ENCODE results near the gene APBB2.

The APBB2 gene

DNA sequence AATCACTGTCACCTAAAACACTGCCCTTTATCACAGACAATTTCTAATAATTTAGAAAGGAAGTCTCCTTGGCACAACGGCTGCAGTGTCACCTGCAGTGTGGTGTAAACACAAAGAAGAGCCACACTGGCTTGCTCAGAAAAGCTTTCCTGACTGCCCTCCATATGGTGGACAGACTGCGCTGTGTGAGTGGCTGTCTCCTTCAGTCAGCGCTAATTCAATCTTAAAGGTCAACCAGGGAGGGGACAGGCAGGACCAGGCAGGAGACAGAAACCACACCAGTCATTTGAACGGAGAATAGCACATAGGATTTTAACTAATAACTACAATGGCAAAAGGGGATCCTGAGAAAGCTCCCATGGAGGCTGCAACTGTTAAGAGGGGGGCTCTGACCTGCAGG, 332.5 kb downstream of the APBB2 start:
- TF ChIP-seq CTCF (IDR thresholded peaks at IDR 0.05; ENCODE audit: low read depth, low read length), result no peak
- no peak for TF ChIP-seq MYC (IDR thresholded peaks at IDR 0.05; ENCODE audit: low read depth, low read length)
- no peak for TF ChIP-seq MAX (IDR thresholded peaks at IDR 0.05; ENCODE audit: low read depth, low read length)
- TF ChIP-seq POLR2A (IDR thresholded peaks at IDR 0.05; ENCODE audit: extremely low read depth, insufficient read length), result no peak
- H3K4me3 ChIP-seq (ENCODE audit: low read depth, low read length), result no peak overlapping the region
- no peak for DNase-seq (ENCODE audit: low read depth)

GRCh38 chr4:40881096-40881495, 333.2 kb downstream of the APBB2 start:
- DNase-seq (ENCODE audit: low read depth), result no peak
- TF ChIP-seq POLR2A (IDR thresholded peaks at IDR 0.05; ENCODE audit: extremely low read depth, insufficient read length) (no peak), MAX (IDR thresholded peaks at IDR 0.05; ENCODE audit: low read depth, low read length) (no peak), CTCF (IDR thresholded peaks at IDR 0.05; ENCODE audit: low read depth, low read length) (no peak), MYC (IDR thresholded peaks at IDR 0.05; ENCODE audit: low read depth, low read length) (no peak)
- no peak overlapping the region for H3K4me3 ChIP-seq (ENCODE audit: low read depth, low read length)

DNA sequence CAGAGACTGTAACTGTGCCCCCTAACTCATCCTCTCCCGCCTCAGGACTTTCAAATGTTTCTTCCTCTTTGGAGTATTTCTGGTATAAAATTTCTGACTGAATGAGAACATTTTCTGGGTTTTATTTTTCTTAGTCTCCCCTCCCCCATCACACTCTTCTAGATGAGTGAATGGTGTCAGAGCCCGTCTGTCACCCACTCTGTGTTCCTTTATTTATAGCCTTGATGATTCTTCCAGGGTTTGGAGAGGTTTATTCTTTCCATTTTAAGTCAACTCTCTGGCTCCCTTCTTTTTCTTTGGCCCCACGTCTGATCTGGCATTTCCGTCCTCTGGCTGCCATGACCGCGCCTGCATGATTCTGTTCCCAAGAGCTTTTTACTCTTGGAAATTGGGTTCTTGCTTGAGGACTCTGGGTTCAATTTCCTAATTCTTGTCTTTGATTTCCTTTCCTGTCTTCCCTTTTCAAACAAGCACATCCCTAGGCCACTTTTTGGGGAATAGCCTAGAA, 335.7 kb downstream of the APBB2 start:
- no peak for DNase-seq (ENCODE audit: low read depth)
- H3K4me3 ChIP-seq (ENCODE audit: low read depth, low read length), result no peak overlapping the region
- TF ChIP-seq MAX (IDR thresholded peaks at IDR 0.05; ENCODE audit: low read depth, low read length) (no peak), CTCF (IDR thresholded peaks at IDR 0.05; ENCODE audit: low read depth, low read length) (no peak), MYC (IDR thresholded peaks at IDR 0.05; ENCODE audit: low read depth, low read length) (no peak)

DNA sequence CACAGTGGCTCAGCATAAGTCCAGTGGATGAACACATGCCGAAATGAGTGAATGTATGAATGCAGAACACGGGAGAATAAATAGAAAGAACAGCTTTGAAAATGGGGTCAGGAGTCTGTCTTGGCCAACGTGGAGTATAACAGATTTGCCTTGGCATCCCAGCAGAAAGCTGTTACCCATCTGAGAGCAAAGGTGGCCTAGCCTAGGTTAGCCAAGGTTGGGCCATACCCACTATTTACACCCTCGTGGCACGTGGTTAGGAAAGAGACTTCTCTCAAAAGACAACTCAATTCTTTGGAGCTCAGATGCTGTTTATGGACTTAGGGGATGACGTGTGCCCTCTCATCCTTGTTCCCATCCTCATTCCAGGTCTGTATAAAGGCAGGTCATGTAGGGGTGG, 337.3 kb downstream of the APBB2 start:
- no peak for TF ChIP-seq POLR2A (IDR thresholded peaks at IDR 0.05; ENCODE audit: extremely low read depth, insufficient read length)
- H3K4me3 ChIP-seq (ENCODE audit: low read depth, low read length), result no peak overlapping the region

GRCh38 chr4:40875507-40876150, 338.7 kb downstream of the APBB2 start:
- DNase-seq (ENCODE audit: low read depth), result no peak
- TF ChIP-seq POLR2A (IDR thresholded peaks at IDR 0.05; ENCODE audit: extremely low read depth, insufficient read length) (no peak), CTCF (IDR thresholded peaks at IDR 0.05; ENCODE audit: low read depth, low read length) (no peak), MYC (IDR thresholded peaks at IDR 0.05; ENCODE audit: low read depth, low read length) (no peak), MAX (IDR thresholded peaks at IDR 0.05; ENCODE audit: low read depth, low read length) (no peak)
- no peak overlapping the region for H3K4me3 ChIP-seq (ENCODE audit: low read depth, low read length)

More for the DNA sequence above, 337.3 kb downstream of the APBB2 start:
- DNase-seq (ENCODE audit: low read depth), result no peak

DNA sequence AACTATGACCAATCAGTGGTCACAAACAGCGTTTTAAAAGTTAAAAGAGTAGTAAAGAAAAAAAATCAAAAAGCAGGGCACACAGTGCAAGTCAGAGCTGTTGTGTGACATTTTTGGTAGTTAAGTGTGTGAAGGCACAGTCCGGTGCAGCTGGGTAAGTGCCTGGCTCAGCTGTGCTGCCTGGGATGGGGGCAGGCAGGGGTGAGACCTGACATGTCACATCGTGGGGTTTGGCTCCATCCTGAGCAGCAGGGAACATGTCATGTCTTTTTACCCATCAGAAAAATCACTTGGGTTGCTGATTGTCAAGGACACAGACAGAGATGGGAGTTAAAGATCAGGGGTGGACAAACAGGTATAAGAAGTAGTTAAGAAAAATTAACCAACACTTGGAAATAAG, 339.4 kb downstream of the APBB2 start:
- H3K4me3 ChIP-seq (ENCODE audit: low read depth, low read length), result no peak overlapping the region
- no peak for TF ChIP-seq MYC (IDR thresholded peaks at IDR 0.05; ENCODE audit: low read depth, low read length)
- no peak for TF ChIP-seq CTCF (IDR thresholded peaks at IDR 0.05; ENCODE audit: low read depth, low read length)
- no peak for TF ChIP-seq MAX (IDR thresholded peaks at IDR 0.05; ENCODE audit: low read depth, low read length)
- TF ChIP-seq POLR2A (IDR thresholded peaks at IDR 0.05; ENCODE audit: extremely low read depth, insufficient read length), result no peak
- no peak for DNase-seq (ENCODE audit: low read depth)

Data from NB4 (cell line).